ENCODE results near the gene OTC. TPM values are rescaled to one million over a fixed set of nuclear protein-coding genes. Genes with fewer than 3 reads are reported as not detected.

OTC gene
- total RNA-seq, 1 experiment from 2014 or later = not detected

DNA sequence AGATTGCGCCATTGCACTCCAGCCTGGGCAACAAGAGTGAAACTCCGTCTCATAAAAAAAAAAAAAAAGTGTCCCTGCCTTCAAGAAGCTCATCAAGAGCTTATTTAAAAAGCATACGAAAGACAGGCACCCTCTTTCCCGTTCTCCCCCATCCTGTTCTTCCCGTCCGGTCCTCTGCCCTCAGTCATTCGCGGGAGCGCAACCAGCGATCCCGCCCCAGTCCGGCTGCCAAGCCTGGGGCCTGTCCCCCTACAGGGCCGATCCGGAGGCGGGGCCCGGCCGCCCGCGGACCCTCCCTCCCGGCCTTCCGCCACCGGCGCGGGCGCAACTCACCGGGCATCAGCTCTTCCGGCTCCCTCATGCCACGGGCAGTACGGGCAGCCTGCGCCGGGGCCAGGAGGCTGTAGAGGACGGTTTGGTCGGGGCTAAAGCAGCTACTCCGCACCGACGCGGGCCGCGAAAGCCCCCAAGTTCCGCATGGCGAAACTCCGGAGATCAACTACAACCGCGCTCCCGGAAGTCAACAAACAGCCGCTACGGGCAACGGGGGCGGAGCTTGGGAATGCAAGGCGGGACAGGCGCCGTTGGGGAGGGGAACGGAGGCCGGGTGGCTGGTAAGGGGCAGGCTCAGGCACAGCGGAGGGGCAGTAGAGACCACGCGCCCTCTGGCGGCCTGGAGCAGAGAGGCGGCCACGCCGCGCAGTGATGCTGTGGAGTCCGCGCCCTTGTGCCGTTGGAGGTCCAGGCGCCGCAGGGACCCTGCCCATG, 25.2 kb upstream of the OTC start, which contains the start of gene RPGR:
TSS of gene RPGR (minus strand) at position 503 of the 768 bp plus-strand sequence. CDS start at position 361, 142 bp downstream.
- Histone ChIP-seq H3K4me3 (replicated peaks in 1 of 2; ENCODE audit: low read depth in 1 of 2, low read length in 2 of 2) (peak within 1 kb of the TSS; percentile 60 to 67), H3K9me2 (ENCODE audit: insufficient read depth) (no peaks in the 10 kb centered on the region), H4K20me1 (ENCODE audit: insufficient read depth) (no peaks in the 10 kb centered on the region), H3K27ac (ENCODE audit: low read depth, low read length) (peak within 1 kb of the TSS; percentile 69), H3K36me3 (ENCODE audit: control insufficient read depth in 1 of 2, insufficient read depth in 2 of 2, low read length in 2 of 2) (no peaks in the 10 kb centered on the region), H3K79me2 (ENCODE audit: insufficient read depth, low read length) (peaks cover 9% of the 10 kb centered on the region; the same call in 1 of the 2 replicates), H3K9me3 (ENCODE audit: control insufficient read depth in 1 of 2, insufficient read depth in 1 of 2, low read depth in 1 of 2, low read length in 2 of 2) (no peaks in the 10 kb centered on the region), H3K9ac (ENCODE audit: low read length) (peak within 1 kb of the TSS; percentile 65), H3K4me2 (ENCODE audit: low read length) (peak within 1 kb of the TSS; percentile 76), H3K27me3 (ENCODE audit: insufficient read depth, low read length) (no peaks in the 10 kb centered on the region), H3K4me1 (ENCODE audit: control insufficient read depth in 1 of 2, insufficient read depth in 2 of 2, low read length in 2 of 2) (peaks cover 0 to 10% of the 10 kb centered on the region in 2 experiments; a peak in 2 of 4 replicates), H2AFZ (ENCODE audit: low read depth, low read length, poor library complexity, severe bottlenecking) (peak within 1 kb of the TSS; percentile 61)
- ChIA-PET POLR2A (interaction anchor here (0.8 to 1.3 kb wide), 4 partner anchors 13 to 67 kb away, joined by 3 read pairs; no protein-coding TSS in a partner anchor), CTCF (interaction anchor here (0.8 to 1.8 kb wide), 8 partner anchors 24 to 136 kb away, joined by 3 to 13 read pairs (median 4); partner anchors contain the start of gene SRPX), RAD21 (ENCODE audit: low non-redundant PET in 1 of 2, low total read pairs in 2 of 2, uncharacterized antibody in 2 of 2, unreplicated experiment in 2 of 2) (no interaction called here)
- DNase-seq (ENCODE audit: low read depth, low spot score) = peak; percentile 79
- peak; percentile 94 for ATAC-seq
- intact Hi-C loops (cut with micrococcal nuclease) = loop anchor here (1.0 kb wide), 3 partner anchors 67 to 135 kb away; partner anchors contain the start of gene SRPX
- no TSS peak for BruUV-seq (replicated peaks)
- TF ChIP-seq SIN3A (IDR thresholded peaks at IDR 0.05; ENCODE audit: low read depth) (peak; percentile 77), EGR1 (IDR thresholded peaks at IDR 0.05; ENCODE audit: low read depth) (peak; percentile 34; the same call in 1 of the 2 replicates), ZNF274 (IDR thresholded peaks at IDR 0.05; ENCODE audit: low read depth, low read length) (no peak), JUND (IDR thresholded peaks at IDR 0.05) (peak; percentile 17; the same call in 1 of the 2 replicates), ELF1 (IDR thresholded peaks at IDR 0.05; ENCODE audit: borderline replicate concordance, low read depth) (peak; percentile 85), EZH2phosphoT487 (IDR thresholded peaks at IDR 0.05; ENCODE audit: borderline replicate concordance) (no peak), SP1 (IDR thresholded peaks at IDR 0.05; ENCODE audit: low read depth) (peak; percentile 76), CBX3 (IDR thresholded peaks at IDR 0.05; ENCODE audit: low read depth) (peak; percentile 88), POLR2AphosphoS5 (IDR thresholded peaks at IDR 0.05; ENCODE audit: low read depth, low read length) (peak; percentile 16; the same call in 1 of the 2 replicates), RAD21 (IDR thresholded peaks at IDR 0.05; ENCODE audit: low read depth) (peak; percentile 76), TCF7L2 (IDR thresholded peaks at IDR 0.05; ENCODE audit: borderline replicate concordance, extremely low read depth, insufficient read depth, insufficient read length) (peak; percentile 47), YY1 (IDR thresholded peaks at IDR 0.05; ENCODE audit: extremely low read depth, insufficient replicate concordance, low read depth, low read length) (no peak), EZH2 (IDR thresholded peaks at IDR 0.05) (no peak), CEBPB (IDR thresholded peaks at IDR 0.05; ENCODE audit: low read depth) (no peak)
- TF ChIP-seq, protein P1, sequence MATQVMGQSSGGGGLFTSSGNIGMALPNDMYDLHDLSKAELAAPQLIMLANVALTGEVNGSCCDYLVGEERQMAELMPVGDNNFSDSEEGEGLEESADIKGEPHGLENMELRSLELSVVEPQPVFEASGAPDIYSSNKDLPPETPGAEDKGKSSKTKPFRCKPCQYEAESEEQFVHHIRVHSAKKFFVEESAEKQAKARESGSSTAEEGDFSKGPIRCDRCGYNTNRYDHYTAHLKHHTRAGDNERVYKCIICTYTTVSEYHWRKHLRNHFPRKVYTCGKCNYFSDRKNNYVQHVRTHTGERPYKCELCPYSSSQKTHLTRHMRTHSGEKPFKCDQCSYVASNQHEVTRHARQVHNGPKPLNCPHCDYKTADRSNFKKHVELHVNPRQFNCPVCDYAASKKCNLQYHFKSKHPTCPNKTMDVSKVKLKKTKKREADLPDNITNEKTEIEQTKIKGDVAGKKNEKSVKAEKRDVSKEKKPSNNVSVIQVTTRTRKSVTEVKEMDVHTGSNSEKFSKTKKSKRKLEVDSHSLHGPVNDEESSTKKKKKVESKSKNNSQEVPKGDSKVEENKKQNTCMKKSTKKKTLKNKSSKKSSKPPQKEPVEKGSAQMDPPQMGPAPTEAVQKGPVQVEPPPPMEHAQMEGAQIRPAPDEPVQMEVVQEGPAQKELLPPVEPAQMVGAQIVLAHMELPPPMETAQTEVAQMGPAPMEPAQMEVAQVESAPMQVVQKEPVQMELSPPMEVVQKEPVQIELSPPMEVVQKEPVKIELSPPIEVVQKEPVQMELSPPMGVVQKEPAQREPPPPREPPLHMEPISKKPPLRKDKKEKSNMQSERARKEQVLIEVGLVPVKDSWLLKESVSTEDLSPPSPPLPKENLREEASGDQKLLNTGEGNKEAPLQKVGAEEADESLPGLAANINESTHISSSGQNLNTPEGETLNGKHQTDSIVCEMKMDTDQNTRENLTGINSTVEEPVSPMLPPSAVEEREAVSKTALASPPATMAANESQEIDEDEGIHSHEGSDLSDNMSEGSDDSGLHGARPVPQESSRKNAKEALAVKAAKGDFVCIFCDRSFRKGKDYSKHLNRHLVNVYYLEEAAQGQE (IDR thresholded peaks at IDR 0.05; ENCODE audit: low read depth) = no peak
- TF ChIP-seq, protein P2, sequence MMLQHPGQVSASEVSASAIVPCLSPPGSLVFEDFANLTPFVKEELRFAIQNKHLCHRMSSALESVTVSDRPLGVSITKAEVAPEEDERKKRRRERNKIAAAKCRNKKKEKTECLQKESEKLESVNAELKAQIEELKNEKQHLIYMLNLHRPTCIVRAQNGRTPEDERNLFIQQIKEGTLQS (IDR thresholded peaks at IDR 0.05) = no peak
- TF ChIP-seq, protein P3, sequence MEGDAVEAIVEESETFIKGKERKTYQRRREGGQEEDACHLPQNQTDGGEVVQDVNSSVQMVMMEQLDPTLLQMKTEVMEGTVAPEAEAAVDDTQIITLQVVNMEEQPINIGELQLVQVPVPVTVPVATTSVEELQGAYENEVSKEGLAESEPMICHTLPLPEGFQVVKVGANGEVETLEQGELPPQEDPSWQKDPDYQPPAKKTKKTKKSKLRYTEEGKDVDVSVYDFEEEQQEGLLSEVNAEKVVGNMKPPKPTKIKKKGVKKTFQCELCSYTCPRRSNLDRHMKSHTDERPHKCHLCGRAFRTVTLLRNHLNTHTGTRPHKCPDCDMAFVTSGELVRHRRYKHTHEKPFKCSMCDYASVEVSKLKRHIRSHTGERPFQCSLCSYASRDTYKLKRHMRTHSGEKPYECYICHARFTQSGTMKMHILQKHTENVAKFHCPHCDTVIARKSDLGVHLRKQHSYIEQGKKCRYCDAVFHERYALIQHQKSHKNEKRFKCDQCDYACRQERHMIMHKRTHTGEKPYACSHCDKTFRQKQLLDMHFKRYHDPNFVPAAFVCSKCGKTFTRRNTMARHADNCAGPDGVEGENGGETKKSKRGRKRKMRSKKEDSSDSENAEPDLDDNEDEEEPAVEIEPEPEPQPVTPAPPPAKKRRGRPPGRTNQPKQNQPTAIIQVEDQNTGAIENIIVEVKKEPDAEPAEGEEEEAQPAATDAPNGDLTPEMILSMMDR (IDR thresholded peaks at IDR 0.05 in 2 of 3, conservative IDR thresholded peaks at IDR 0.05 in 1 of 3; ENCODE audit: borderline replicate concordance in 1 of 3, insufficient read depth in 1 of 3, low read depth in 2 of 3, low read length in 2 of 3) = peak; percentile 61 to 71 (median 65)
- TF ChIP-seq, protein P4, sequence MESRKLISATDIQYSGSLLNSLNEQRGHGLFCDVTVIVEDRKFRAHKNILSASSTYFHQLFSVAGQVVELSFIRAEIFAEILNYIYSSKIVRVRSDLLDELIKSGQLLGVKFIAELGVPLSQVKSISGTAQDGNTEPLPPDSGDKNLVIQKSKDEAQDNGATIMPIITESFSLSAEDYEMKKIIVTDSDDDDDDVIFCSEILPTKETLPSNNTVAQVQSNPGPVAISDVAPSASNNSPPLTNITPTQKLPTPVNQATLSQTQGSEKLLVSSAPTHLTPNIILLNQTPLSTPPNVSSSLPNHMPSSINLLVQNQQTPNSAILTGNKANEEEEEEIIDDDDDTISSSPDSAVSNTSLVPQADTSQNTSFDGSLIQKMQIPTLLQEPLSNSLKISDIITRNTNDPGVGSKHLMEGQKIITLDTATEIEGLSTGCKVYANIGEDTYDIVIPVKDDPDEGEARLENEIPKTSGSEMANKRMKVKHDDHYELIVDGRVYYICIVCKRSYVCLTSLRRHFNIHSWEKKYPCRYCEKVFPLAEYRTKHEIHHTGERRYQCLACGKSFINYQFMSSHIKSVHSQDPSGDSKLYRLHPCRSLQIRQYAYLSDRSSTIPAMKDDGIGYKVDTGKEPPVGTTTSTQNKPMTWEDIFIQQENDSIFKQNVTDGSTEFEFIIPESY (IDR thresholded peaks at IDR 0.05; ENCODE audit: extremely low read depth, insufficient replicate concordance, low read length) = peak; percentile 46

All from HCT116 (cell line).